ENCODE data around the gene PLXNA4. TPM values are rescaled to one million over a fixed set of nuclear protein-coding genes. Genes with fewer than 3 reads are reported as not detected.
A peak's percentile ranks its signal among the peaks of the same experiment; 100 is the strongest.

Gene PLXNA4
- total RNA-seq, 4 donors from 2014 or later = 1.1 to 2.8 (median 1.4) TPM

DNA sequence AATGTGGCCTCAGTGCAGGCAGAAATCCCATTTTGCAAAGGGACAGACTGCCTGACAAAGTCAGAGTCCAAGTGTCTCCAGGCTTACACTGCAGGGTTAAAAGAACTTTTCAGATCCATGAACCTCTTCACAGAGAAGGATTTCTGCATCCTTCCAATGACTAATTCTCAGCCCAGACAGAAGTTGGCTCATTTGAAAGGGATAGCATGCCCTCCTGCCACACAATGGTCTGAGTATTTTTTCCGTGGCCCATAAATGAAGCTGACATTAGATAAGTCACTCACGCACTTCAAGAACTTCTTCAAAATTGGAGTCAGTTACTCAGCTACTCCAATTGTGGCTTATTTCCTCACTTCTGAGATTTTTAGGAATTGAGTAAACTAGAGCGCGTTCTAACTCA lies 170.2 kb downstream of the PLXNA4 start:
- Histone ChIP-seq H3K27me3 (no peaks in the 10 kb centered on the region), H3K4me3 (no peak overlapping the region), H3K36me3 (no peaks in the 10 kb centered on the region), H3K27ac (no peak overlapping the region), H3K9me3 (no peaks in the 10 kb centered on the region), H3K4me1 (peaks cover 0 to 3% (median 0%) of the 10 kb centered on the region in 4 donors)
- no peak for TF ChIP-seq EP300 (IDR thresholded peaks at IDR 0.05; ENCODE audit: low read depth)
- TF ChIP-seq POLR2AphosphoS5 (IDR thresholded peaks at IDR 0.05) = no peak
- TF ChIP-seq POLR2A (IDR thresholded peaks at IDR 0.05) = no peak
- TF ChIP-seq, protein P1, sequence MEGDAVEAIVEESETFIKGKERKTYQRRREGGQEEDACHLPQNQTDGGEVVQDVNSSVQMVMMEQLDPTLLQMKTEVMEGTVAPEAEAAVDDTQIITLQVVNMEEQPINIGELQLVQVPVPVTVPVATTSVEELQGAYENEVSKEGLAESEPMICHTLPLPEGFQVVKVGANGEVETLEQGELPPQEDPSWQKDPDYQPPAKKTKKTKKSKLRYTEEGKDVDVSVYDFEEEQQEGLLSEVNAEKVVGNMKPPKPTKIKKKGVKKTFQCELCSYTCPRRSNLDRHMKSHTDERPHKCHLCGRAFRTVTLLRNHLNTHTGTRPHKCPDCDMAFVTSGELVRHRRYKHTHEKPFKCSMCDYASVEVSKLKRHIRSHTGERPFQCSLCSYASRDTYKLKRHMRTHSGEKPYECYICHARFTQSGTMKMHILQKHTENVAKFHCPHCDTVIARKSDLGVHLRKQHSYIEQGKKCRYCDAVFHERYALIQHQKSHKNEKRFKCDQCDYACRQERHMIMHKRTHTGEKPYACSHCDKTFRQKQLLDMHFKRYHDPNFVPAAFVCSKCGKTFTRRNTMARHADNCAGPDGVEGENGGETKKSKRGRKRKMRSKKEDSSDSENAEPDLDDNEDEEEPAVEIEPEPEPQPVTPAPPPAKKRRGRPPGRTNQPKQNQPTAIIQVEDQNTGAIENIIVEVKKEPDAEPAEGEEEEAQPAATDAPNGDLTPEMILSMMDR (IDR thresholded peaks at IDR 0.05) = no peak
- WGBS, 2 donors (ENCODE audit: low coverage in 1 of 2) = 83 to 96% methylated on average over 4 of the region's 4 CpGs
- in situ Hi-C loops (cut with MboI; ENCODE audit: low pct_ligation_motif_present in 1 of 4, low pct_unique_long_range_greater_than_20kb in 1 of 4, low sequenced_read_pairs in 3 of 4) = no loop called here
- intact Hi-C loops (cut with DNase I; ENCODE audit: low total_unique reads) = no loop called here
- DNase-seq = no peak

DNA sequence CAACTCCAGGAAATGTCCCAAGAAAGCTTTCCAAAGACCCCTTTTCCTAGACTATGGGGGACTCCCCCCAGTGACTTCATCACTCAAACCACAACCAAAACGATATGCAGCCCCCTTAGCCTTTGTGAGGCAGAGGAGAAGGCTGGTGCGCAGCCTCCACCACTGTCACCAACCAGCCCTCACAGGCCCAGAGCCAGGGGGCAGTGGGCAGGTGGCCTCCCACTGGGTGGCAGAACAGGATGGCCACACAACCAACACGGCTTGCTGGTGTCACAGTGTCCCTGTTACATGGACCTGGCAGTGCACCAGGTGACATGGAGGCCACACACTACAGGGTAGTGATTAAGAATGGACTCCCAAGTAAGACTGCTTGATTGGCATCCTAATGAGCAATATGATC lies 172.0 kb downstream of the PLXNA4 start:
- 85% methylated on average over 3 of the region's 3 CpGs; no CpG with 5 or more reads in 1 of the 2 donors for WGBS, 2 donors (ENCODE audit: low coverage in 1 of 2)
- intact Hi-C loops (cut with DNase I; ENCODE audit: low total_unique reads) = no loop called here

DNA sequence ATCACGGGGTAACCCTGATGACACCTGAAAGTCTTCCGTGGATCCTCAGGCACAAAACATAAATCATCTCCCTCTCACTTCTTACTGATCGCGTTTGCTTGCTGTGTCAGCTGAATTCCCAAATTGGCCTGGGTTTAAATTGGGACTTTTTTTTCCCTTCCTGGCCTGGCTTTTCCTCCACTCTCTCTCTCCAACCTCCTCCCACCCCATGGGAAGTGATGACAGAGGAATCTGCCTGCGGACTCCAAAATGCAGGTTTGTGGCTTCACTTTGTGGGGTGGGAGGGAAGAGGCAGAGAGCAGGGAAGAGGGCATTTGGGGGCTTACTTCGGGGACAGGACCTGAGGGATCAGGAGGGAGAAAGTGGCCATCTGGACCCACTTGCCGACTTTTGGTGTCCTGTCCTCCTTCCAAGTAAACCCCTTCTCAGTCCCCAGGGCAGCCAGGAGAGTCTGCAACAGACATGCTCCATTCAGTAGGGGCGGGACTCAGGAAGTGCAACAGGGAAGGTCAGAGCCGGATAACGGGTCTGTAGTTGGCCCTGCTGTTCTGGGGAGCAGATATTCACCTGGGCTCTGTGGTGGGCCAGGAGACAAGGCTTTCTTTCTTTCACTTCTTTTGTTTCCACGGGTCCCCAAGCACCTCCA lies 172.7 kb downstream of the PLXNA4 start:
- TF ChIP-seq POLR2AphosphoS5 (IDR thresholded peaks at IDR 0.05) = no peak
- WGBS, 2 donors (ENCODE audit: low coverage in 1 of 2) = 65 to 73% methylated on average over 6 to 11 of the region's 11 CpGs
- Histone ChIP-seq H3K4me3 (no peak overlapping the region), H3K27me3 (no peaks in the 10 kb centered on the region), H3K4me1 (peaks cover 0 to 3% (median 0%) of the 10 kb centered on the region in 4 donors), H3K27ac (peak overlapping the region in 1 of 4 donors; percentile 5), H3K9me3 (no peaks in the 10 kb centered on the region), H3K36me3 (no peaks in the 10 kb centered on the region)
- intact Hi-C loops (cut with DNase I; ENCODE audit: low total_unique reads) (no loop called here), in situ Hi-C loops (cut with MboI; ENCODE audit: low pct_ligation_motif_present in 1 of 4, low pct_unique_long_range_greater_than_20kb in 1 of 4, low sequenced_read_pairs in 3 of 4) (no loop called here)
- no peak for DNase-seq

More for the DNA sequence above, 172.0 kb downstream of the PLXNA4 start:
- in situ Hi-C loops (cut with MboI; ENCODE audit: low pct_ligation_motif_present in 1 of 4, low pct_unique_long_range_greater_than_20kb in 1 of 4, low sequenced_read_pairs in 3 of 4) = no loop called here
- H3K9me3 ChIP-seq = no peaks in the 10 kb centered on the region
- no peaks in the 10 kb centered on the region for H3K27me3 ChIP-seq
- TF ChIP-seq, protein P1 (IDR thresholded peaks at IDR 0.05) = no peak
- TF ChIP-seq POLR2A (IDR thresholded peaks at IDR 0.05) (no peak), POLR2AphosphoS5 (IDR thresholded peaks at IDR 0.05) (no peak), EP300 (IDR thresholded peaks at IDR 0.05; ENCODE audit: low read depth) (no peak)
- H3K36me3 ChIP-seq = no peaks in the 10 kb centered on the region
- peaks cover 0 to 3% (median 0%) of the 10 kb centered on the region in 4 donors for H3K4me1 ChIP-seq
- H3K27ac ChIP-seq = no peak overlapping the region
- H3K4me3 ChIP-seq = no peak overlapping the region
- no peak for DNase-seq

DNA sequence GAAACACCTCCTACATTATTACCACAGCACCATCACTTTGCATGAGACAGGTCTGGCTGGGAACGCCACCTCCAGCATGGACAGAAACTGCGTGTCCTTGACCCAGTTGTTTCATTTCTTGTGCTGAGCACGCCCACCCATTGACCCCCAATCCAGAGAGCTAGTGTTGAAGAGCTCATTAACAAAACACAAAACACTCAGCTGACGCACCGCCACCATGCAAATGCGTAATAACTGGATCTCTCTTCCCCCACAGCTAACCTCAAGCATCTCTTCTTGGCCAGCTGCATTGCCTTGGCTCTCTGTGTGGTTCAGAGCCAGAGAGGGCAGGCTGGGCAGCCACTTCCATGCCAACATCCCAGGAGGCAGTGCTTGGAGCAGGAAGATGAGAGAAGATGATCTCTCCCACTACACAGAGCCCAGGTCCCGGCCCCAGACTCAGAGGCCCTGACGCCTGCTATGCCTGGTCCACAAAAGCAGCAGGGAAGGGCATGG lies 173.5 kb downstream of the PLXNA4 start:
- TF ChIP-seq, protein P1 (IDR thresholded peaks at IDR 0.05) = no peak
- peaks cover 0 to 3% (median 0%) of the 10 kb centered on the region in 4 donors for H3K4me1 ChIP-seq
- H3K27ac ChIP-seq = peak overlapping the region in 1 of 4 donors; percentile 5
- intact Hi-C loops (cut with DNase I; ENCODE audit: low total_unique reads) (no loop called here), in situ Hi-C loops (cut with MboI; ENCODE audit: low pct_ligation_motif_present in 1 of 4, low pct_unique_long_range_greater_than_20kb in 1 of 4, low sequenced_read_pairs in 3 of 4) (no loop called here)
- no peak for DNase-seq
- no peaks in the 10 kb centered on the region for H3K9me3 ChIP-seq
- 77% methylated on average over 8 of the region's 8 CpGs; no CpG with 5 or more reads in 1 of the 2 donors for WGBS, 2 donors (ENCODE audit: low coverage in 1 of 2)
- H3K27me3 ChIP-seq = no peaks in the 10 kb centered on the region
- H3K4me3 ChIP-seq = no peak overlapping the region
- no peaks in the 10 kb centered on the region for H3K36me3 ChIP-seq
